NT2/D1 (cell line): ENCODE results near the gene NSF.
"Not testable (repeated sequence)": the region's sequence is repeated elsewhere in the genome, so short reads cannot be mapped to it uniquely, and the experiment has no call there.

Experiments used
- YY1 ChIP-seq: IDR thresholded peaks from 2 replicates; pipeline ENCODE4 v1.6.1; 2011; ENCODE audit not compliant: insufficient read length, insufficient read depth
- ZNF274 ChIP-seq: IDR thresholded peaks from 2 replicates; pipeline ENCODE4 v1.6.1; 2011; ENCODE audit warnings: mild to moderate bottlenecking, low read depth, low read length

DNA sequence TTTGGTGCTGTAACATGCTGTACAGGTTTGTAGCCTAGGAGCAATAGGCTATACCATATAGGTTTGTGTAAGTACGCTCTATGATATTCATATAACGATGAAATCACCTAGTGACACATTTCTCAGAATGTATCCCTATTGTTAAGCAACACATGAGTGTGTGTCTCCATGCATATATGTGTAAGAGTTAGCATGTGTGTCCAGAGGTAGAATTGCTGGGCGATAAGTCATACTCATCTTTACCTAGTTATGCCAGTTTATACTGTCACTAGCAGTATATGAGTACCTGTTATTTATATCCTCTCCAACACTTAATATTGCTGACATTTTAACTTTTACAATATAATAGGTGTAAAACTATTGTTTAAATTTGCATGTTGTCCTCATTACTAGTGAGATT is 10.3 kb downstream of the NSF start:
- not testable (repeated sequence) for TF ChIP-seq ZNF274, YY1
